ENCODE data around the gene NUP93.

NUP93 gene

GRCh38 chr16:56758432-56758831, 28.5 kb downstream of the NUP93 start:
- TF ChIP-seq SIN3A (IDR thresholded peaks at IDR 0.05; ENCODE audit: borderline replicate concordance, insufficient read depth, low read length): no peak
- TF ChIP-seq TAF1 (IDR thresholded peaks at IDR 0.05; ENCODE audit: borderline replicate concordance, insufficient read depth, low read length): no peak
- TF ChIP-seq FOXP2 (optimal IDR thresholded peaks at IDR 0.05; ENCODE audit: borderline replicate concordance, extremely low read depth, extremely low read length, insufficient read depth): no peak

GRCh38 chr16:56758930-56759329, 29.0 kb downstream of the NUP93 start:
- TF ChIP-seq SIN3A (IDR thresholded peaks at IDR 0.05; ENCODE audit: borderline replicate concordance, insufficient read depth, low read length) (no peak), REST (IDR thresholded peaks at IDR 0.05; ENCODE audit: insufficient read depth in 1 of 2, low read depth in 2 of 2, low read length in 2 of 2) (no peak), POLR2AphosphoS5 (IDR thresholded peaks at IDR 0.05; ENCODE audit: low read depth, low read length) (no peak), TAF1 (IDR thresholded peaks at IDR 0.05; ENCODE audit: borderline replicate concordance, insufficient read depth, low read length) (no peak), FOXP2 (optimal IDR thresholded peaks at IDR 0.05; ENCODE audit: borderline replicate concordance, extremely low read depth, extremely low read length, insufficient read depth) (no peak)

- no peak for TF ChIP-seq SIN3A (IDR thresholded peaks at IDR 0.05; ENCODE audit: borderline replicate concordance, insufficient read depth, low read length)
- no peak for TF ChIP-seq FOXP2 (optimal IDR thresholded peaks at IDR 0.05; ENCODE audit: borderline replicate concordance, extremely low read depth, extremely low read length, insufficient read depth)
- TF ChIP-seq POLR2AphosphoS5 (IDR thresholded peaks at IDR 0.05; ENCODE audit: low read depth, low read length): no peak
- no peak for TF ChIP-seq TAF1 (IDR thresholded peaks at IDR 0.05; ENCODE audit: borderline replicate concordance, insufficient read depth, low read length)
- no peak for TF ChIP-seq REST (IDR thresholded peaks at IDR 0.05; ENCODE audit: insufficient read depth in 1 of 2, low read depth in 2 of 2, low read length in 2 of 2)
These were observed 33.5 kb downstream of the NUP93 start for GRCh38 chr16:56763291-56763916.

GRCh38 chr16:56764835-56765234, 34.9 kb downstream of the NUP93 start:
- TF ChIP-seq POLR2AphosphoS5 (IDR thresholded peaks at IDR 0.05; ENCODE audit: low read depth, low read length) (no peak), SIN3A (IDR thresholded peaks at IDR 0.05; ENCODE audit: borderline replicate concordance, insufficient read depth, low read length) (no peak), FOXP2 (optimal IDR thresholded peaks at IDR 0.05; ENCODE audit: borderline replicate concordance, extremely low read depth, extremely low read length, insufficient read depth) (no peak), TAF1 (IDR thresholded peaks at IDR 0.05; ENCODE audit: borderline replicate concordance, insufficient read depth, low read length) (no peak), REST (IDR thresholded peaks at IDR 0.05; ENCODE audit: insufficient read depth in 1 of 2, low read depth in 2 of 2, low read length in 2 of 2) (no peak)

- TF ChIP-seq TAF1 (IDR thresholded peaks at IDR 0.05; ENCODE audit: borderline replicate concordance, insufficient read depth, low read length) (no peak), POLR2AphosphoS5 (IDR thresholded peaks at IDR 0.05; ENCODE audit: low read depth, low read length) (no peak), SIN3A (IDR thresholded peaks at IDR 0.05; ENCODE audit: borderline replicate concordance, insufficient read depth, low read length) (no peak), REST (IDR thresholded peaks at IDR 0.05; ENCODE audit: insufficient read depth in 1 of 2, low read depth in 2 of 2, low read length in 2 of 2) (no peak), FOXP2 (optimal IDR thresholded peaks at IDR 0.05; ENCODE audit: borderline replicate concordance, extremely low read depth, extremely low read length, insufficient read depth) (no peak)
These were observed 36.0 kb downstream of the NUP93 start for GRCh38 chr16:56765949-56766348.

All from PFSK-1 (cell line).